HCT116 (cell line): ENCODE measurements around the gene DHX36. TPM values are rescaled to one million over a fixed set of nuclear protein-coding genes. Genes with fewer than 3 reads are reported as not detected.

Experiments used
- ATAC-seq: fragments of 200-7000 bp; cut with Tn5 transposase; 2 replicates; pipeline ENCODE4 v1.9.1; 2020; ENCODE audit warnings: mild to moderate bottlenecking, moderate library complexity
- BruUV-seq: library from RNA; stranded (reverse); fragments of 400-500 nt; replicated peaks from 2 replicates; lab custom pipeline; 2021; lab: Mats Ljungman, UMichigan
- CTCF ChIA-PET: fragments of 300-600 bp; sonication (Branson Sonifier 250); formaldehyde crosslinking; loops from one replicate; lab custom pipeline; 2021; ENCODE audit warnings: antibody characterized with exemption; lab: Charles Lee
- POLR2A ChIA-PET: fragments of 300-600, 350-600 bp; sonication (Branson Sonifier 250); formaldehyde crosslinking; loops from one replicate; lab custom pipeline; 2021; ENCODE audit warnings: antibody characterized with exemption; lab: Charles Lee
- RAD21 ChIA-PET, 2 experiments: fragments of 300-600 bp; sonication (Branson Sonifier 250); formaldehyde crosslinking; loops; one replicate each; lab custom pipeline; 2023; ENCODE audit warnings: low total read pairs in 2 of 2; ENCODE audit not compliant: uncharacterized antibody in 2 of 2, unreplicated experiment in 2 of 2, low non-redundant PET in 1 of 2; lab: Charles Lee
- DNase-seq: peaks from one replicate; pipeline ENCODE4 v3.0.0-alpha.2; 2010; ENCODE audit warnings: low read depth, low spot score
- H2AFZ ChIP-seq: fragments of 200-600 bp; shearing (Covaris generic), sonication (generic); 2 replicates; pipeline ENCODE4 v1.6.1; 2017; ENCODE audit warnings: low read depth, mixed run types, mixed read lengths, antibody characterized with exemption, low read length; ENCODE audit not compliant: poor library complexity, severe bottlenecking
- H3K27ac ChIP-seq: 2 replicates; pipeline ENCODE4 v1.5.1; 2012; ENCODE audit warnings: low read depth, low read length
- H3K27me3 ChIP-seq: fragments of 200-600 bp; sonication (generic); 2 replicates; pipeline ENCODE4 v1.6.1; 2016; ENCODE audit warnings: mixed run types, low read length, mixed read lengths; ENCODE audit not compliant: insufficient read depth
- H3K36me3 ChIP-seq, 2 experiments: fragments of 200-500 bp in 1 of 2; fragments of 200-600 bp in 1 of 2; sonication (Bioruptor generic) in 1 of 2; sonication (generic) in 1 of 2; 2 replicates each; pipeline versions ENCODE4 v1.5.1 to v1.6.1; 2014 to 2016; ENCODE audit warnings: low read length in 2 of 2, inconsistent platforms in 1 of 2, mixed read lengths in 1 of 2, mixed run types in 1 of 2; ENCODE audit not compliant: insufficient read depth in 2 of 2, control insufficient read depth in 1 of 2
- H3K4me1 ChIP-seq, 2 experiments: fragments of 200-600 bp in 1 of 2; sonication (generic) in 1 of 2; 2 replicates each; pipeline versions ENCODE4 v1.5.1 to v1.6.1; 2012 to 2017; ENCODE audit warnings: low read length in 2 of 2, inconsistent platforms in 1 of 2, mild to moderate bottlenecking in 1 of 2, mixed read lengths in 1 of 2, mixed run types in 1 of 2, moderate library complexity in 1 of 2; ENCODE audit not compliant: insufficient read depth in 2 of 2, control insufficient read depth in 1 of 2
- H3K4me2 ChIP-seq: fragments of 200-600 bp; sonication (generic); 2 replicates; pipeline ENCODE4 v1.6.1; 2017; ENCODE audit warnings: mixed run types, low read length, mixed read lengths
- H3K4me3 ChIP-seq, 2 experiments: fragments of 200-600 bp in 1 of 2; sonication (generic) in 1 of 2; replicated peaks in 1 of 2; 2 replicates each; pipeline ENCODE4 v1.5.1; 2011 to 2016; ENCODE audit warnings: low read length in 2 of 2, control low read depth in 1 of 2, low read depth in 1 of 2, mild to moderate bottlenecking in 1 of 2, mixed read lengths in 1 of 2, mixed run types in 1 of 2
- H3K79me2 ChIP-seq: fragments of 200-600 bp; sonication (generic); 2 replicates; pipeline ENCODE4 v1.6.1; 2017; ENCODE audit warnings: mild to moderate bottlenecking, mixed run types, low read length, moderate library complexity, mixed read lengths; ENCODE audit not compliant: insufficient read depth
- H3K9ac ChIP-seq: fragments of 200-600 bp; sonication (generic); 2 replicates; pipeline ENCODE4 v1.6.1; 2016; ENCODE audit warnings: low read length, mixed read lengths
- H3K9me2 ChIP-seq: fragments of 200-600 bp; sonication (generic), shearing (Covaris generic); 2 replicates; pipeline ENCODE4 v1.6.1; 2017; ENCODE audit warnings: mixed run types, mild to moderate bottlenecking, moderate library complexity; ENCODE audit not compliant: insufficient read depth
- H3K9me3 ChIP-seq, 2 experiments: fragments of 200-500 bp in 1 of 2; fragments of 200-600 bp in 1 of 2; sonication (Bioruptor generic) in 1 of 2; sonication (generic) in 1 of 2; 2 replicates each; pipeline ENCODE4 v1.6.1; 2014 to 2017; ENCODE audit warnings: low read length in 2 of 2, mixed read lengths in 2 of 2, inconsistent platforms in 1 of 2, low read depth in 1 of 2, mild to moderate bottlenecking in 1 of 2, mixed run types in 1 of 2, moderate library complexity in 1 of 2; ENCODE audit not compliant: control insufficient read depth in 1 of 2, insufficient read depth in 1 of 2
- H4K20me1 ChIP-seq: fragments of 200-600 bp; sonication (generic), shearing (Covaris generic); 2 replicates; pipeline ENCODE4 v1.6.1; 2017; ENCODE audit warnings: mixed run types, mild to moderate bottlenecking, moderate library complexity; ENCODE audit not compliant: insufficient read depth
- ATF3 ChIP-seq: IDR thresholded peaks from 2 replicates; pipeline ENCODE4 v1.6.1; 2012
- ELF1 ChIP-seq: IDR thresholded peaks from 2 replicates; pipeline ENCODE4 v1.6.1; 2012; ENCODE audit warnings: low read depth, borderline replicate concordance
- EZH2 ChIP-seq: fragments of 200-600 bp; sonication (generic); IDR thresholded peaks from 2 replicates; pipeline ENCODE4 v1.6.1; 2017; ENCODE audit warnings: antibody characterized with exemption, mixed run types
- EZH2phosphoT487 ChIP-seq: fragments of 200-600 bp; IDR thresholded peaks from 2 replicates; pipeline ENCODE4 v1.6.1; 2018; ENCODE audit warnings: antibody characterized with exemption, borderline replicate concordance
- FOSL1 ChIP-seq: IDR thresholded peaks from 2 replicates; pipeline ENCODE4 v1.6.1; 2012; ENCODE audit warnings: low read depth
- JUND ChIP-seq: IDR thresholded peaks from 2 replicates; pipeline ENCODE4 v1.6.1; 2012
- POLR2AphosphoS5 ChIP-seq: IDR thresholded peaks from 2 replicates; pipeline ENCODE4 v1.6.1; 2011; ENCODE audit warnings: mild to moderate bottlenecking, low read depth, low read length, moderate library complexity
- SIN3A ChIP-seq: IDR thresholded peaks from 2 replicates; pipeline ENCODE4 v1.6.1; 2012; ENCODE audit warnings: low read depth
- SP1 ChIP-seq: IDR thresholded peaks from 2 replicates; pipeline ENCODE4 v1.6.1; 2012; ENCODE audit warnings: low read depth
- YY1 ChIP-seq: IDR thresholded peaks from 2 replicates; pipeline ENCODE4 v1.6.1; 2011; ENCODE audit warnings: low read length, low read depth, moderate library complexity, mild to moderate bottlenecking; ENCODE audit not compliant: insufficient replicate concordance; ENCODE audit errors: extremely low read depth
- ZBTB33 ChIP-seq: IDR thresholded peaks from 2 replicates; pipeline ENCODE4 v1.6.1; 2011; ENCODE audit warnings: mild to moderate bottlenecking, low read length, moderate library complexity; ENCODE audit not compliant: insufficient replicate concordance; ENCODE audit errors: extremely low read depth
- ZNF274 ChIP-seq: fragments of 200-500 bp; sonication (Bioruptor generic); IDR thresholded peaks from 2 replicates; pipeline ENCODE4 v1.6.1; 2014; ENCODE audit warnings: mild to moderate bottlenecking, low read depth, low read length, inconsistent platforms
- intact Hi-C: fragments of 100-400 bp; cut with micrococcal nuclease; formaldehyde crosslinking; loops from 2 replicates; pipeline ENCODE4 v1.10.0; 2022
- total RNA-seq: library from RNA; stranded (reverse); gene quantifications from one replicate; pipeline ENCODE4 v1.2.1, GENCODE V29; 2021; ENCODE audit not compliant: unreplicated experiment

The DHX36 gene
- total RNA-seq, 1 experiment from 2014 or later = 49.9 TPM

- no peak for TF ChIP-seq YY1
- TF ChIP-seq SP1 = no peak
- TF ChIP-seq JUND = no peak
- TF ChIP-seq ZNF274 = no peak
- TF ChIP-seq EZH2 = no peak
- no peak for TF ChIP-seq ZBTB33
- no peak for TF ChIP-seq SIN3A
- no peak overlapping the region for H3K27ac ChIP-seq
- no peaks in the 10 kb centered on the region for H3K9me2 ChIP-seq
- ChIA-PET CTCF (no interaction called here), POLR2A (no interaction called here), RAD21 (no interaction called here)
- no peak for ATAC-seq
- H3K4me1 ChIP-seq = peaks cover 4 to 9% of the 10 kb centered on the region in 2 experiments; a peak in 2 of 4 replicates
- no peak overlapping the region for H3K9ac ChIP-seq
- no peaks in the 10 kb centered on the region for H3K36me3 ChIP-seq
- H3K4me3 ChIP-seq = no peak overlapping the region
- H3K27me3 ChIP-seq = no peaks in the 10 kb centered on the region
- intact Hi-C loops = no loop called here
- no peaks in the 10 kb centered on the region for H3K9me3 ChIP-seq
- DNase-seq = no peak
- no TSS peak for BruUV-seq
- H3K4me2 ChIP-seq = no peak overlapping the region
- no peaks in the 10 kb centered on the region for H4K20me1 ChIP-seq
- no peak overlapping the region for H2AFZ ChIP-seq
- no peaks in the 10 kb centered on the region for H3K79me2 ChIP-seq
Measured at GRCh38 chr3:154228561-154229216, 95.6 kb downstream of the DHX36 start.

GRCh38 chr3:154227531-154227930 lies 96.8 kb downstream of the DHX36 start:
- no peaks in the 10 kb centered on the region for H3K9me3 ChIP-seq
- ChIA-PET RAD21 (no interaction called here), POLR2A (no interaction called here), CTCF (no interaction called here)
- DNase-seq = no peak
- peaks cover 4 to 9% of the 10 kb centered on the region in 2 experiments; a peak in 2 of 4 replicates for H3K4me1 ChIP-seq
- no peaks in the 10 kb centered on the region for H3K79me2 ChIP-seq
- intact Hi-C loops = no loop called here
- no peak overlapping the region for H3K9ac ChIP-seq
- H4K20me1 ChIP-seq = no peaks in the 10 kb centered on the region
- ATAC-seq = no peak
- H3K36me3 ChIP-seq = no peaks in the 10 kb centered on the region
- BruUV-seq = no TSS peak
- H3K4me3 ChIP-seq = no peak overlapping the region
- no peaks in the 10 kb centered on the region for H3K9me2 ChIP-seq
- H3K27ac ChIP-seq = no peak overlapping the region
- H2AFZ ChIP-seq = no peak overlapping the region
- no peak overlapping the region for H3K4me2 ChIP-seq
- no peaks in the 10 kb centered on the region for H3K27me3 ChIP-seq
- no peak for TF ChIP-seq POLR2AphosphoS5
- TF ChIP-seq ELF1 = no peak
- TF ChIP-seq FOSL1 = no peak
- no peak for TF ChIP-seq SP1
- TF ChIP-seq ZNF274 = no peak
- TF ChIP-seq ZBTB33 = no peak
- no peak for TF ChIP-seq EZH2phosphoT487
- no peak for TF ChIP-seq ATF3
